Esophagus muscularis mucosa (tissue), 4 donors: ENCODE measurements around the gene DGAT2. TPM values are rescaled to one million over a fixed set of nuclear protein-coding genes. Genes with fewer than 3 reads are reported as not detected.

ENCODE experiments used
- DNase-seq: peaks from one replicate; pipeline ENCODE4 v3.0.0-alpha.2; 2017; ENCODE audit errors: extremely low spot score
- H3K27ac ChIP-seq, 4 donors: fragments of 200-600 bp; sonication (generic); replicated peaks in 1 of 4; 1 replicate in 3 of 4; 2 replicates in 1 of 4; pipeline ENCODE4 v1.5.1; 2016 to 2019; ENCODE audit warnings: mild to moderate bottlenecking in 1 of 4
- H3K27me3 ChIP-seq, 4 donors: fragments of 200-600 bp; sonication (generic); one replicate each; pipeline versions ENCODE4 v1.5.1 to v1.6.0; 2016 to 2019
- H3K36me3 ChIP-seq, 4 donors: fragments of 200-600 bp; sonication (generic); one replicate each; pipeline ENCODE4 v1.5.1; 2016 to 2019
- H3K4me1 ChIP-seq, 4 donors: fragments of 200-600 bp; sonication (generic); one replicate each; pipeline ENCODE4 v1.5.1; 2016 to 2019
- H3K4me3 ChIP-seq, 4 donors: fragments of 200-600 bp; sonication (generic); 1 replicate in 2 of 4; 2 replicates in 2 of 4; pipeline ENCODE4 v1.5.1; 2016 to 2019; ENCODE audit warnings: mild to moderate bottlenecking in 4 of 4, moderate library complexity in 1 of 4
- H3K9me3 ChIP-seq, 4 donors: fragments of 200-600 bp; sonication (generic); 1 replicate in 3 of 4; 2 replicates in 1 of 4; pipeline ENCODE4 v1.5.1; 2016 to 2019
- CTCF ChIP-seq, 3 experiments: fragments of 200-600 bp in 2 of 3; fragments of 450-650 bp in 1 of 3; sonication (generic) in 2 of 3; IDR thresholded peaks; one replicate each; pipeline ENCODE4 v1.5.1; 2017 to 2019; ENCODE audit warnings: antibody characterized with exemption in 3 of 3, mild to moderate bottlenecking in 2 of 3, moderate library complexity in 1 of 3
- EP300 ChIP-seq: sonication (generic); formaldehyde crosslinking; IDR thresholded peaks from one replicate; pipeline ENCODE4 v1.6.1; 2017; ENCODE audit warnings: antibody characterized with exemption
- POLR2A ChIP-seq: fragments of 450-650 bp; IDR thresholded peaks from one replicate; pipeline ENCODE4 v1.6.1; 2017; ENCODE audit warnings: antibody characterized with exemption, moderate library complexity, mild to moderate bottlenecking, low read depth
- POLR2AphosphoS5 ChIP-seq, 2 donors: sonication (generic); formaldehyde crosslinking; IDR thresholded peaks; one replicate each; pipeline ENCODE4 v1.6.1; 2017; ENCODE audit warnings: antibody characterized with exemption in 2 of 2
- WGBS: methylation state at CpG from one replicate; pipeline ENCODE4 v1.1.5; 2018; 5-methylcytosine and 5-hydroxymethylcytosine counted together
- intact Hi-C: fragments of 100-400 bp; cut with DNase I; formaldehyde crosslinking; loops from one replicate; pipeline ENCODE4 v1.15.1; 2023
- total RNA-seq, 4 donors: library from RNA; depleted of rRNA; stranded (reverse); fragments of >200 nt; gene quantifications; one replicate each; pipeline versions ENCODE4 v1.1.0 to v1.2.1, GENCODE V29; 2016

Gene DGAT2
- total RNA-seq, 4 donors from 2014 or later = 0.83 to 6.5 (median 2.0) TPM

- Histone ChIP-seq H3K36me3 (no peaks in the 10 kb centered on the region), H3K27me3 (no peaks in the 10 kb centered on the region), H3K4me3 (no peak overlapping the region), H3K9me3 (no peaks in the 10 kb centered on the region), H3K27ac (no peak overlapping the region), H3K4me1 (no peaks in the 10 kb centered on the region)
- intact Hi-C loops = no loop called here
- DNase-seq = no peak
- TF ChIP-seq EP300 = no peak
- TF ChIP-seq POLR2AphosphoS5 (IDR thresholded peaks at IDR 0.05) = no peak
- no peak for TF ChIP-seq CTCF (IDR thresholded peaks at IDR 0.05)
- no peak for TF ChIP-seq POLR2A
- WGBS = 94% methylated on average over 4 of the region's 4 CpGs
These were observed 16.6 kb downstream of the DGAT2 start for GRCh38 chr11:75785187-75785586.

- WGBS = 92% methylated on average over 2 of the region's 8 CpGs
- no peaks in the 10 kb centered on the region for H3K27me3 ChIP-seq
- intact Hi-C loops = no loop called here
- TF ChIP-seq POLR2A (no peak), CTCF (IDR thresholded peaks at IDR 0.05) (no peak), POLR2AphosphoS5 (IDR thresholded peaks at IDR 0.05) (no peak), EP300 (no peak)
- H3K27ac ChIP-seq = no peak overlapping the region
- no peaks in the 10 kb centered on the region for H3K36me3 ChIP-seq
- H3K4me1 ChIP-seq = no peaks in the 10 kb centered on the region
- no peak overlapping the region for H3K4me3 ChIP-seq
- no peak for DNase-seq
- no peaks in the 10 kb centered on the region for H3K9me3 ChIP-seq
These were observed 17.6 kb downstream of the DGAT2 start for GRCh38 chr11:75786101-75786736.

GRCh38 chr11:75789521-75789920, 20.9 kb downstream of the DGAT2 start:
- Histone ChIP-seq H3K4me1 (no peaks in the 10 kb centered on the region), H3K36me3 (no peaks in the 10 kb centered on the region), H3K27me3 (no peaks in the 10 kb centered on the region), H3K4me3 (no peak overlapping the region), H3K9me3 (no peaks in the 10 kb centered on the region), H3K27ac (no peak overlapping the region)
- TF ChIP-seq CTCF (IDR thresholded peaks at IDR 0.05) = no peak
- TF ChIP-seq POLR2A = no peak
- TF ChIP-seq POLR2AphosphoS5 (IDR thresholded peaks at IDR 0.05) = no peak
- no peak for TF ChIP-seq EP300
- no peak for DNase-seq
- intact Hi-C loops = no loop called here
- 100% methylated on average over 1 of the region's 3 CpGs for WGBS

GRCh38 chr11:75790986-75791385, 22.4 kb downstream of the DGAT2 start:
- intact Hi-C loops = no loop called here
- 86% methylated on average over 2 of the region's 2 CpGs for WGBS
- DNase-seq = no peak
- TF ChIP-seq POLR2AphosphoS5 (IDR thresholded peaks at IDR 0.05) (no peak), POLR2A (no peak), EP300 (no peak), CTCF (IDR thresholded peaks at IDR 0.05) (no peak)
- H3K4me3 ChIP-seq = no peak overlapping the region
- no peaks in the 10 kb centered on the region for H3K36me3 ChIP-seq
- no peaks in the 10 kb centered on the region for H3K27me3 ChIP-seq
- no peak overlapping the region for H3K27ac ChIP-seq
- H3K4me1 ChIP-seq = no peaks in the 10 kb centered on the region
- no peaks in the 10 kb centered on the region for H3K9me3 ChIP-seq
